Right cardiac atrium (tissue), 5 donors: Measurements from ENCODE around the gene FAM222A. TPM values are rescaled to one million over a fixed set of nuclear protein-coding genes. Genes with fewer than 3 reads are reported as not detected.
"Not testable (repeated sequence)": the region's sequence is repeated elsewhere in the genome, so short reads cannot be mapped to it uniquely, and the experiment has no call there.

Source experiments
- ATAC-seq, 2 donors: fragments of 200-7000 bp; cut with Tn5 transposase; one replicate each; pipeline versions ENCODE4 v1.8.0 to v1.9.1; 2020; ENCODE audit warnings: moderate library complexity in 2 of 2, mild to moderate bottlenecking in 1 of 2
- DNase-seq, 3 donors: peaks; one replicate each; pipeline ENCODE4 v3.0.0-alpha.2; 2020
- H3K27ac ChIP-seq: one replicate; pipeline ENCODE4 v1.5.1; 2013; ENCODE audit warnings: mild to moderate bottlenecking, low read length, control low read depth, moderate library complexity
- H3K27me3 ChIP-seq: one replicate; pipeline ENCODE4 v1.6.1; 2013; ENCODE audit not compliant: control insufficient read depth, insufficient read depth
- H3K4me1 ChIP-seq: one replicate; pipeline ENCODE4 v1.6.1; 2013; ENCODE audit warnings: low read length; ENCODE audit not compliant: control insufficient read depth, insufficient read depth
- H3K4me3 ChIP-seq: one replicate; pipeline ENCODE4 v1.5.1; 2013; ENCODE audit warnings: low read length, control low read depth
- H3K9me3 ChIP-seq: one replicate; pipeline ENCODE4 v1.6.1; 2013; ENCODE audit warnings: low read length; ENCODE audit not compliant: control insufficient read depth
- WGBS: extraction: QIAGEN DNeasy Blood & Tissue Kit; methylation state at CpG from one replicate; pipeline ENCODE4 v1.1.7; 2013; 5-methylcytosine and 5-hydroxymethylcytosine counted together
- intact Hi-C, 4 donors: fragments of 100-400 bp; cut with DNase I; formaldehyde crosslinking; loops; one replicate each; pipeline versions ENCODE4 v1.11.0 to v1.14.0; 2022 to 2023
- polyA plus RNA-seq: library from polyadenylated mRNA; stranded (reverse); fragments of 200-250 nt; gene quantifications from one replicate; pipeline ENCODE4 v1.2.3, GENCODE V29; 2013
- total RNA-seq, 4 donors: library from RNA; stranded (reverse); fragmentation: NEBNext Ultra II Directional; extraction: Animal tissue kit (Norgen Biotek cat#: 25700); gene quantifications; one replicate each; pipeline ENCODE4 v1.2.1, GENCODE V29; 2021
- donor health status: healthy with polysubstance abuse.
- donor health status: DM: no; HTN: yes; CAD: no.
- donor health status: DM: no; HTN: no; CAD: no.
- donor health status: DM: no; HTN: yes; CAD: no; lungs with severe emphysema.
- donor health status: DM: yes; HTN: yes; CAD: no.

Gene FAM222A
- total and polyA plus RNA-seq, 5 donors = 9.3 to 16.4 (median 10.6) TPM

DNA sequence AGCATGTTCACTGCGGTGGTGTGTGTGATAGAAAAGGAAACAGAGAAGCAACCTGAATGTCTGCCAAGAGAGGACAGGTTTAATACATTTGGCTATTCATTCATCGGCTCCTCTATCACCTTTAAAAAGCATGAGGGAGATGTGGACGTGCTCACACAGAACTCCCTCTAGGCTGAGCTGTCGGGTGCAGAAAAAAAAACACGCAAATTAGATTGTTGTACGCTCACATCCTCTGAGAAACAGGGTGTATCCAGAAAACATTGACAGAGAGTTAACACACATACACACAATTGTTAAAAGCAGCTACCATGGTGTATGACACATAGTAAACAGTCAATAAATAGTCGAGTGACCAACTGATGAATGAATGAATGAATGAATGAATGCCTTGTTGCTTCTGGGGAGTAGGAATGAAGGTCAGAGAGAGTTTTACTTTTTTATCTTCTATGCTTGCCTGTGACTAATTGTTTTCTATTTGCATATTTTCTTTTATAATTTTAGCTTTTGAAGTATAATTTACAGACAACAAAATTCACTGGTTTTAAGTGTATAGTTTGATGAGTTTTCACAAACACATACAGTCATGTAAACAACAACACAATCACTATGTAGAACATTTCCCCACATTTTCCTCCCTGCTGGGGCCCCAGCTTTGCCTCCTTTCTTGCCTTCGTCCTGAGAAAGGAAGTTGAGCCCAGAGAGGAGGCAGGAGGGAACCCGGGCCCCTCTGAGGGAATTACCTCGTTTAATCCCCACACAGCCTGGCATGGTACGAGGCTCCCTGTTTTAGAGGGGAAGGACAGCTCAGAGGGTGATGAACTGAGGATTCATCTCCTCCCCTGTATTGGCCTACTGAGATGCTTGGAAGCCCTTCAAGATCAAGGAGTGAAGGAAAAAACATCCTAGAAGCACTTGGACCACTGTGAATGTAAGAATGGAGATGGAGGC is 19.7 kb upstream of the FAM222A start:
- H3K27me3 ChIP-seq = no peaks in the 10 kb centered on the region
- no peaks in the 10 kb centered on the region for H3K4me1 ChIP-seq
- 54% methylated on average over 11 of the region's 11 CpGs for WGBS
- DNase-seq (no peak), ATAC-seq (no peak)
- no peak overlapping the region for H3K4me3 ChIP-seq
- H3K9me3 ChIP-seq = no peaks in the 10 kb centered on the region
- no peak overlapping the region for H3K27ac ChIP-seq
- intact Hi-C loops = no loop called here

DNA sequence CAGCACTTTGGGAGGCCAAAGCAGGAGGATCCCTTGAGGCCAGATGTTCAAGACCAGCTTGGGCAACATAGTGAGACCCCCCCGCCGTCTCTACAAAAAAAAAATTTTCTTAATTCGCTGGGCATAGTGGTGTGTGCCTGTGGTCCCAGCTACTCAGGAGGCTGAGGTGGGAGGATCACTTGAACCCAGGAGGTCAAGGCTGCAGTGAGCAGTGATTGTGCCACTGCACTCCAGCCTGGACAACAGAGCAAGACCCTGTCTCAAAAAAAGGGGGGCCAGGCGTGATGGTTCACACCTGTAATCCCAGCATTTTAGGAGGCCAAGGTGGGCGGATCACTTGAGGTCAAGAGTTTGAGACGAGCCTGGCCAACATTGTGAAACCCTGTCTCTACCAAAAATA is 19.0 kb upstream of the FAM222A start:
- H3K27me3 ChIP-seq, H3K27ac ChIP-seq, H3K4me1 ChIP-seq, ATAC-seq, H3K9me3 ChIP-seq, DNase-seq, H3K4me3 ChIP-seq, intact Hi-C loops: not testable (repeated sequence)
- WGBS = 76% methylated on average over 6 of the region's 6 CpGs

- H3K27ac ChIP-seq = no peak overlapping the region
- H3K27me3 ChIP-seq = no peaks in the 10 kb centered on the region
- ATAC-seq = no peak
- WGBS = 85% methylated on average over 12 of the region's 12 CpGs
- H3K9me3 ChIP-seq = no peaks in the 10 kb centered on the region
- no peak overlapping the region for H3K4me3 ChIP-seq
- no peaks in the 10 kb centered on the region for H3K4me1 ChIP-seq
- intact Hi-C loops = no loop called here
- no peak for DNase-seq
These were observed 18.2 kb upstream of the FAM222A start for GRCh38 chr12:109695416-109695815.

DNA sequence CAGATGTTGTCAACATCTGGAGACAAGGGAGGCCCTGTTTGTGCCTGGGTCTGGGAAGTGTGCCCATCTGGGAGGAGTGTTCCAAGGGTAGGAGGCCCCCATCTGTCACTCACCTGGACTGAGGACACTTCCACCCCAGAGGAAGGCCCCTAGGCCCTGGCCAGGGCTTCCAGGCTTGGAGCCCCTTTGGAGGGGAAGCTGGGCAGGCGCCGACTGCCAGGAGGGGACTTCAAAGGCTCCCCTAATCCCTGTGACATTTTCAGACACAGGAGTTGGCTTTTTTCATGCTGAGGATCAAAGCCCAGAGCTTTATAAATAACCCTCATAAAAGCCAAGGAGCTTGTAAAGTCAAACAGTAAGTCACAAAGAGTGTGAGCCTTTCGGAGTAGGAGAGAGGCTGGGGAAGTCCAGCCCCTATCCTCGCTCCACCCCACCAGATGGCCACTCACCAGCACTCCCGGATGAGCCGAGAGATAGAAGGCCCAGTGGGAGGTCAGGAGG is 17.6 kb upstream of the FAM222A start:
- peak in 1 of 3 donors; percentile 41 for DNase-seq
- intact Hi-C loops = no loop called here
- H3K27ac ChIP-seq = no peak overlapping the region
- H3K4me1 ChIP-seq = no peaks in the 10 kb centered on the region
- no peaks in the 10 kb centered on the region for H3K27me3 ChIP-seq
- 48% methylated on average over 6 of the region's 6 CpGs for WGBS
- H3K4me3 ChIP-seq = no peak overlapping the region
- no peaks in the 10 kb centered on the region for H3K9me3 ChIP-seq
- ATAC-seq = no peak

- Histone ChIP-seq H3K9me3 (no peaks in the 10 kb centered on the region), H3K27ac (no peak overlapping the region), H3K27me3 (no peaks in the 10 kb centered on the region), H3K4me1 (no peaks in the 10 kb centered on the region), H3K4me3 (no peak overlapping the region)
- no peak for ATAC-seq
- 72% methylated on average over 6 of the region's 6 CpGs for WGBS
- no peak for DNase-seq
- intact Hi-C loops = no loop called here
These were observed 16.9 kb upstream of the FAM222A start for GRCh38 chr12:109696485-109697269.

- Histone ChIP-seq H3K9me3 (no peaks in the 10 kb centered on the region), H3K27ac (no peak overlapping the region), H3K4me3 (no peak overlapping the region), H3K4me1 (no peaks in the 10 kb centered on the region), H3K27me3 (no peaks in the 10 kb centered on the region)
- ATAC-seq = no peak
- intact Hi-C loops = no loop called here
- no peak for DNase-seq
- 91% methylated on average over 2 of the region's 2 CpGs for WGBS
These were observed 16.4 kb upstream of the FAM222A start for GRCh38 chr12:109697270-109697553.

DNA sequence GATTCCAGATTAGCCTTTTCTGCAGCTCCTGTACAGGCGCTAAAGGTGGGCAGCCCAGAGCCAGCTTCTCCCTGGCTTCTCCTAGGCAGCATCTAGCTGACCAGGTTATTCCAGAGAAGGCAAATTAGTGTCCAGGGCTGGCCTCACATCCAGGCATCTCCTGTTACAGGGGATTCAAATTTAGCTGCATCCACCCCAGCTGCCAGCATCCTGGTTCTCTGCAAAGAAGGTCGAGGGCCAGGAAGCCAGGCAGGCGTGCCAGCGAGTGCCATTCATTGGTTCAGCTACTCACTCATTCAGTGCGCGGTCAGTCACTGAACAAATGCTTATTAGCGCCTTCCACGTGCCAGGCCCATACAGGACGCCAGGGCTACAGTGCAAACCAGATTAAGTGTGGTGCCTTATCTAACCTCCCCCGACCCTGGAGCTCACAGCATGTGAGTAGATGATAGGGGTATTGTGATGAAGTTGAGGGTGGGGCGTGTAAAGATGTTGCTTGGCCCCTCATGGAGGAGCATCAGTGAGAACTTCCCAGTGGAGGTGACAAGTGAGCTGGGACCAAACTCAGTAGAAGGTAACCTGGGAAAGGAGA is 15.7 kb upstream of the FAM222A start:
- ATAC-seq (no peak), DNase-seq (no peak)
- Histone ChIP-seq H3K9me3 (no peaks in the 10 kb centered on the region), H3K27me3 (no peaks in the 10 kb centered on the region), H3K4me3 (no peak overlapping the region), H3K4me1 (no peaks in the 10 kb centered on the region), H3K27ac (no peak overlapping the region)
- 55% methylated on average over 11 of the region's 11 CpGs for WGBS
- intact Hi-C loops = no loop called here

DNA sequence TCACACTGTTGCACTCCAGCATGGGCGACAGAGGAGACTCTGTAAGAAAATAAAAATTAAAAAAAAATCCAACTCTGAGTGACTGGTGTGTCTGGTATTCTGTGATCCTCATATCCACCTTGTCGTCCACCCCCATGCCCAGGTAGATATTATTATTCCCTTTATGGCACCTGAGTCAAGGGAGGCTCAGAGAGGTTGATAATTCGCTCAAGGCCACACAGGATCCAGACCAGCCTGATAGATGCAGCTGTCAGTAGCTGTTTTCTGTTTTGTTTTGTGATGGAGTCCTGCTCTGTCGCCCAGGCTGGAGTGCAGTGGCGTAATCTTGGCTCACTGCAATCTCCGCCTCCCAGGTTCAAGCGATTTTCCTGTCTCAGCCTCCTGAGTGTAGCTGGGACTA is 14.8 kb upstream of the FAM222A start:
- 86% methylated on average over 7 of the region's 7 CpGs for WGBS
- no peak overlapping the region for H3K27ac ChIP-seq
- intact Hi-C loops = no loop called here
- no peaks in the 10 kb centered on the region for H3K27me3 ChIP-seq
- no peak for DNase-seq
- H3K9me3 ChIP-seq = no peaks in the 10 kb centered on the region
- ATAC-seq = no peak
- H3K4me3 ChIP-seq = no peak overlapping the region
- no peaks in the 10 kb centered on the region for H3K4me1 ChIP-seq

DNA sequence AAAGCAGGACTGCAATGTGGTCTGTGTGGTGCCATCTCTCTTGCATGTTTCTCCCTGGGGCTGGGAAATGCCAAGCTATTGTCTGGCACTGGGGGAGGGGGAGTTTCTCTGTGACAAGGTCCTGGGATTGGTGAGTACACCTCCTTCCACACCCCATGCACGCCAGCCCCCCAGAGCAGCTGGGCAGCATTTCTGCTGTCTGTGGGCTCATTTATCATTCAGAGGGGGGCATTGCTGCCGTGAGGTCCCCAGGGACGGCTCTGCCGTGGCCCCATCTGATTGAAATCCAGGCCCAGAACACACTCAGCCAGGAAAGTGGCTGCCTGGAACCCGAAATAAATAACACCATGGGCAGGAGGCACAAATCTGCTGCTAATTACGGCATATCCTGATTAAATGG is 12.6 kb upstream of the FAM222A start:
- ATAC-seq = no peak
- no peaks in the 10 kb centered on the region for H3K4me1 ChIP-seq
- no peak overlapping the region for H3K27ac ChIP-seq
- no peaks in the 10 kb centered on the region for H3K27me3 ChIP-seq
- no peak for DNase-seq
- intact Hi-C loops = no loop called here
- H3K9me3 ChIP-seq = no peaks in the 10 kb centered on the region
- H3K4me3 ChIP-seq = no peak overlapping the region
- 50% methylated on average over 6 of the region's 6 CpGs for WGBS

DNA sequence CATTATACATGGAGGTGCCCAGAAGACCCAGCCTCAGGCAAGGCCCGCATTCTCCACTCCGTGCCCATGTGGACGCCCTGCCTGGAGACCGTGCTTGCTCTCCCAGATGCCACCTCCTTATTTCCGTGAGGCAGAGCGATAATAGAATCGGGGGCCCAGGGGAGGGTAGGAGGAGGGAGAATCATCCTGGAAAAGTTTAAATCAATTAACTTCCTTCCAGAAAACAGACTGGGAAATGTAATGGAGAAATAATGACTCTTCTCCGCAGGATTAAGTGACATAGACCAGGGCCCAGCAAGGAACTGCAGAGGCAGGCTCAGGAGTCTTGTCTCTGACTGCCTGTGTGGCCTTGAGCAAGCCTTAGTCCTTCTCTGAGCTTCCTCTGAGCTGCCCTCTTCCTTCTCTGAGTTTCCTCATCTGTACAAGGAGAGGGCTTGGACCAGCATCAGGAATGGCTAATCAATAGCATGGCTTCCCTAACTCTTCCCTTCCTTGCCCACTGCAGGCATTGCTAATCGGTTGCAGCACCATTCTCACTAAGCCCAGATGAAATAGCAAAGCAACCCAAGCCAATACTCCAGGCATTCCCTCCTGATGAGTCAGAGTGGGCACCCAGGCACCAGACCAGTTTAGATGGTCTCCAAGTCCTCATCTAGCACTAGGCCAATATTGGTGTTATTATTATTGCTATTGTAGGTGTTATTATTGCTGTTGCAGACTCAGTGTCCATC is 11.3 kb upstream of the FAM222A start:
- ATAC-seq (no peak), DNase-seq (no peak)
- H3K4me1 ChIP-seq = no peaks in the 10 kb centered on the region
- no peak overlapping the region for H3K27ac ChIP-seq
- H3K27me3 ChIP-seq = no peaks in the 10 kb centered on the region
- no peak overlapping the region for H3K4me3 ChIP-seq
- WGBS = 88% methylated on average over 9 of the region's 9 CpGs
- intact Hi-C loops = no loop called here
- H3K9me3 ChIP-seq = no peaks in the 10 kb centered on the region
